NCI-H1694 treated with DMSO at 0.1 percent for 48 hours (cell line): ENCODE results near the gene SKA3.
"Not testable (repeated sequence)": the region's sequence is repeated elsewhere in the genome, so short reads cannot be mapped to it uniquely, and the experiment has no call there.

Experiments used
- DNase-seq: peaks from one replicate; lab custom pipeline; 2025; lab: John Stamatoyannopoulos, UW

The SKA3 gene

GRCh38 chr13:21176215-21176981 is at the start of gene SKA3, which contains the start of gene MRPL57:
Gene SKA3 (minus strand): TSS chr13:21176552. CDS start chr13:21176477, 75 bp downstream.
Gene MRPL57 (plus strand): TSS chr13:21176658. CDS start chr13:21176917, 259 bp downstream.
- peak; percentile 67 for DNase-seq

- no peak for DNase-seq
Measured at GRCh38 chr13:21225082-21225481, 48.7 kb upstream of the SKA3 start.

GRCh38 chr13:21221268-21221667 is 44.9 kb upstream of the SKA3 start:
- no peak for DNase-seq

GRCh38 chr13:21219716-21220115 is 43.4 kb upstream of the SKA3 start:
- not testable (repeated sequence) for DNase-seq

- DNase-seq: no peak
Measured at GRCh38 chr13:21219036-21219381, 42.7 kb upstream of the SKA3 start.

- no peak for DNase-seq
Measured at GRCh38 chr13:21218351-21219035, 42.1 kb upstream of the SKA3 start.

GRCh38 chr13:21216332-21216731 is 40.0 kb upstream of the SKA3 start:
- no peak for DNase-seq

- not testable (repeated sequence) for DNase-seq
Measured at GRCh38 chr13:21215419-21215818, 39.1 kb upstream of the SKA3 start.

GRCh38 chr13:21212138-21212775 is 35.9 kb upstream of the SKA3 start:
- DNase-seq: no peak

GRCh38 chr13:21208652-21209154 is 32.4 kb upstream of the SKA3 start:
- no peak for DNase-seq

- no peak for DNase-seq
Measured at GRCh38 chr13:21202767-21203531, 26.6 kb upstream of the SKA3 start.

- DNase-seq: not testable (repeated sequence)
Measured at GRCh38 chr13:21201456-21202190, 25.3 kb upstream of the SKA3 start.

GRCh38 chr13:21198391-21198790 is 22.0 kb upstream of the SKA3 start:
- DNase-seq: not testable (repeated sequence)

- DNase-seq: not testable (repeated sequence)
Measured at GRCh38 chr13:21197606-21198225, 21.4 kb upstream of the SKA3 start.

GRCh38 chr13:21194756-21195155 is 18.4 kb upstream of the SKA3 start:
- DNase-seq: not testable (repeated sequence)

- not testable (repeated sequence) for DNase-seq
Measured at GRCh38 chr13:21186410-21186809, 10.1 kb upstream of the SKA3 start.

GRCh38 chr13:21181671-21182070 is 5.3 kb upstream of the SKA3 start:
- DNase-seq: no peak

- no peak for DNase-seq
Measured at GRCh38 chr13:21176982-21177284, 581 bp upstream of the SKA3 start.

GRCh38 chr13:21175656-21176214 is 617 bp downstream of the SKA3 start:
- DNase-seq: no peak

- not testable (repeated sequence) for DNase-seq
Measured at GRCh38 chr13:21173767-21174166, 2.6 kb downstream of the SKA3 start.

GRCh38 chr13:21171420-21171819 is 4.9 kb downstream of the SKA3 start:
- DNase-seq: no peak
